Upper lobe of left lung (tissue), 4 donors: Measurements from ENCODE around the gene AGGF1.

Source experiments
- CTCF ChIP-seq, 6 experiments: fragments of 450-650 bp in 4 of 6; fragments of 200-600 bp in 2 of 6; sonication (generic) in 2 of 6; IDR thresholded peaks; one replicate each; pipeline ENCODE4 v1.5.1; 2016 to 2019; ENCODE audit warnings: antibody characterized with exemption in 6 of 6
- EP300 ChIP-seq, 4 donors: sonication (generic); formaldehyde crosslinking; IDR thresholded peaks; one replicate each; pipeline ENCODE4 v1.5.1; 2017; ENCODE audit warnings: antibody characterized with exemption in 4 of 4, control low read depth in 2 of 4
- POLR2A ChIP-seq, 4 donors: fragments of 450-650 bp; IDR thresholded peaks; one replicate each; pipeline ENCODE4 v1.5.1; 2016 to 2017; ENCODE audit warnings: antibody characterized with exemption in 4 of 4, mild to moderate bottlenecking in 2 of 4

GRCh38 chr5:77082280-77082679 is 52.1 kb downstream of the AGGF1 start:
- no peak for TF ChIP-seq CTCF (IDR thresholded peaks at IDR 0.05)
- no peak for TF ChIP-seq EP300 (IDR thresholded peaks at IDR 0.05)
- TF ChIP-seq POLR2A (IDR thresholded peaks at IDR 0.05) = no peak
